Left ventricle myocardium inferior (tissue), 1 donor: ENCODE data around the gene ECEL1. TPM values are rescaled to one million over a fixed set of nuclear protein-coding genes. Genes with fewer than 3 reads are reported as not detected.

ENCODE experiments used
- DNase-seq: peaks from one replicate; pipeline ENCODE4 v3.0.0-alpha.2; 2020
- H3K27ac ChIP-seq: fragments of 200-600 bp; replicated peaks from 2 replicates; pipeline ENCODE4 v1.8.0; 2021
- H3K27me3 ChIP-seq: fragments of 200-600 bp; 2 replicates; pipeline ENCODE4 v1.8.0; 2021; ENCODE audit warnings: low read depth
- H3K36me3 ChIP-seq: fragments of 200-600 bp; 2 replicates; pipeline ENCODE4 v1.8.0; 2021
- H3K4me1 ChIP-seq: fragments of 200-600 bp; 2 replicates; pipeline ENCODE4 v1.8.0; 2021
- H3K4me3 ChIP-seq: fragments of 200-600 bp; 2 replicates; pipeline ENCODE4 v1.8.0; 2021; ENCODE audit warnings: mild to moderate bottlenecking, moderate library complexity
- H3K9me3 ChIP-seq: fragments of 200-600 bp; replicated peaks from 2 replicates; pipeline ENCODE4 v1.8.0; 2021
- CTCF ChIP-seq: fragments of 200-600 bp; IDR thresholded peaks from 2 replicates; pipeline ENCODE4 v1.8.0; 2021; ENCODE audit warnings: antibody characterized with exemption, mild to moderate bottlenecking, borderline replicate concordance
- intact Hi-C: fragments of 100-400 bp; cut with micrococcal nuclease; formaldehyde crosslinking; loops from one replicate; pipeline ENCODE4 v1.11.0; 2022
- total RNA-seq: library from RNA; stranded (reverse); fragmentation: NEBNext Ultra II Directional; extraction: Animal tissue kit (Norgen Biotek cat#: 25700); gene quantifications from one replicate; pipeline ENCODE4 v1.2.1, GENCODE V29; 2021
- donor health status: DM: no; HTN: yes; CAD: no; lungs with severe emphysema.

Gene ECEL1
- total RNA-seq, 1 donor from 2014 or later: not detected

DNA sequence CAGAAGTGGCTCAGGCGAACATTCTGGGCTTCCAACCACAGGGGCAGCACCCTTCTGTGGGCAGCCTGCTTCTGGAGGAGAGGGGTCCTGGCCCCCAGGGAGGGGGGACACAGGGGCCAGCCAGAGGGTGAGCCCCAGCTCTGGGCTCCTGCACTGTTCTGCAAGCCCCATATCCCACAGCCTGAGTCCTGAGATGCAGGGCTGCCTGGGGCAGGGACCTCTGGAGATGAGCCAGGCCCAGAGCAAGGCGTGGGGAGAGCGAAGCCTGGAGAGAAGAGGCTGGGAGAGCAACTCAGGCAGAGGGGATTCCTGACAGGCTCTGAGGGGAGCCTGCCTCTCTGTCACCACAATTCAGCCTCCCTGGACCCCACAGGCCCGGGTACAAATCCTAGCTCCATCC, 19.1 kb upstream of the ECEL1 start:
- DNase-seq: no peak
- intact Hi-C loops: no loop called here
- TF ChIP-seq CTCF: no peak
- H3K4me3 ChIP-seq: no peak overlapping the region
- H3K9me3 ChIP-seq: no peaks in the 10 kb centered on the region
- H3K27me3 ChIP-seq: peaks cover 64% of the 10 kb centered on the region
- peaks cover 23% of the 10 kb centered on the region for H3K4me1 ChIP-seq
- no peak overlapping the region for H3K27ac ChIP-seq
- H3K36me3 ChIP-seq: no peaks in the 10 kb centered on the region

DNA sequence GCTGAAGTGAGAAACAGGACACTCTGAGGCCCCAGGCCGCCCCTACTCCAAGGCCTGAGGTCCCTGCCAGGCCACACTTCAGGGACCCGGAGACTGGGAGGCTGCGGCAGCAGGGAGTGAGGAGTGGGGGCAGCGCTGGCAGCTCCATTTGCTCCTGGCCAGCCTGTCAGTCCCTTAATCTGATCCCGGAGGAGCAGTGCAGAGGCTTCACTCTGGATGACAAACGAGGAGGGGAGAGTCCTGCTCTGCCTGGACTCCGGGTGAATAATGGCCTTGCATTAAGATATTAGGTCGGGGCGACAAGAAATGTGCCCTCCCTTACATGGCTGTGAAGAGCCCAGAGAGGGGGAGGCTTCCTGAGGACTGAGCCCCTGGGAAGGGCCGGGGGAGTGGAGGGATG, 18.2 kb upstream of the ECEL1 start:
- DNase-seq: no peak
- TF ChIP-seq CTCF: no peak
- H3K27me3 ChIP-seq: peaks cover 64% of the 10 kb centered on the region

DNA sequence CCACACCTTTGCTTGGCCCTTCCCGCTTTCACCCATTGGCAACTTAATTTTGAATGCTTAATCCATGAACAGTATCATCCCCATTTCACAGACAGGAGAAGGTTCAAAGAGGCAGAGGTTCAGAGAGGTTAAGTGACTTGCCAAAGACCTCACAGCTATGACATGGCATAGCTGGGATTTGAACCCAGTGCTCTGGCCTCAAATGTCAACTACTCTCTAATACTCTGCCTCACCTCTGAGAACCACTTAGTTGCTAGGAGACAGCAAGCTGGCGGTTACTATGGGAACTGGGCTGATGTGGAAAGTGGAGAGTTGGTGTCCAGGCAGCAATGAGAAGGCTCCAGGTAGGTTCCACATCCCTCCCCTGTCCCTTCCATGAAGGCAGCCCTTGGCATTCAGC, 16.8 kb upstream of the ECEL1 start:
- no peak overlapping the region for H3K4me3 ChIP-seq
- H3K27ac ChIP-seq: no peak overlapping the region
- peaks cover 23% of the 10 kb centered on the region for H3K4me1 ChIP-seq
- no peaks in the 10 kb centered on the region for H3K9me3 ChIP-seq
- intact Hi-C loops: no loop called here
- TF ChIP-seq CTCF: no peak
- no peaks in the 10 kb centered on the region for H3K36me3 ChIP-seq
- H3K27me3 ChIP-seq: peaks cover 69% of the 10 kb centered on the region
- DNase-seq: no peak

More for the DNA sequence above, 18.2 kb upstream of the ECEL1 start:
- Histone ChIP-seq H3K36me3 (no peaks in the 10 kb centered on the region), H3K9me3 (no peaks in the 10 kb centered on the region), H3K4me3 (no peak overlapping the region), H3K4me1 (peaks cover 23% of the 10 kb centered on the region), H3K27ac (no peak overlapping the region)
- intact Hi-C loops: no loop called here

DNA sequence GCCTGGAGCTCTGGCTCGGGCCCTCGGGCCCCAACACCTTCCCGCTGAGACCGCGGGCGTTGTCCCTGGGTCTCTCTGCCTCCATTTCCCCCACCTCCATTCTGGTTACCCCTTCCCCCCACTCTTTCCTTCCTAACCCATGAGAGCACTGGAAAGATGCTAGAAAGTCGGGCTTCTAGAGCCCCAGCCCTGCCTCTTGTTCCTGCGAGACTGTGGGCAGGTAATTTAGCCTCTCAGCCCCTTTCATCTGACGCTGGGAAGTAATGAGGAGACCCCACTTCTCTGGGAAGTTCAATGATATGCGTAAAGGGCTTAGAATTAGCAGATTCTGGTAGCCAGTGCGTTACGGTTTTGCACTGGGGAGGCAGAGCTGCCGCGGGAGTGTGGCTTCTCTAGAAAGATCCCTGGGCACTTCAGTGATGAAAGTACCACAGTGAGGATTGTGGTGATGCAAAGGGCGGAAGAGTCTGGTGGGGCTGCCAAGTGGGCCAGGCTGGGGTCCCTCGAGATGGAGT, 16.2 kb upstream of the ECEL1 start:
- no peak for TF ChIP-seq CTCF
- H3K4me1 ChIP-seq: peaks cover 23% of the 10 kb centered on the region
- H3K4me3 ChIP-seq: peak overlapping the region; percentile 67
- peaks cover 67% of the 10 kb centered on the region for H3K27me3 ChIP-seq
- no peak for DNase-seq
- H3K9me3 ChIP-seq: no peaks in the 10 kb centered on the region
- H3K36me3 ChIP-seq: no peaks in the 10 kb centered on the region
- intact Hi-C loops: no loop called here
- no peak overlapping the region for H3K27ac ChIP-seq

DNA sequence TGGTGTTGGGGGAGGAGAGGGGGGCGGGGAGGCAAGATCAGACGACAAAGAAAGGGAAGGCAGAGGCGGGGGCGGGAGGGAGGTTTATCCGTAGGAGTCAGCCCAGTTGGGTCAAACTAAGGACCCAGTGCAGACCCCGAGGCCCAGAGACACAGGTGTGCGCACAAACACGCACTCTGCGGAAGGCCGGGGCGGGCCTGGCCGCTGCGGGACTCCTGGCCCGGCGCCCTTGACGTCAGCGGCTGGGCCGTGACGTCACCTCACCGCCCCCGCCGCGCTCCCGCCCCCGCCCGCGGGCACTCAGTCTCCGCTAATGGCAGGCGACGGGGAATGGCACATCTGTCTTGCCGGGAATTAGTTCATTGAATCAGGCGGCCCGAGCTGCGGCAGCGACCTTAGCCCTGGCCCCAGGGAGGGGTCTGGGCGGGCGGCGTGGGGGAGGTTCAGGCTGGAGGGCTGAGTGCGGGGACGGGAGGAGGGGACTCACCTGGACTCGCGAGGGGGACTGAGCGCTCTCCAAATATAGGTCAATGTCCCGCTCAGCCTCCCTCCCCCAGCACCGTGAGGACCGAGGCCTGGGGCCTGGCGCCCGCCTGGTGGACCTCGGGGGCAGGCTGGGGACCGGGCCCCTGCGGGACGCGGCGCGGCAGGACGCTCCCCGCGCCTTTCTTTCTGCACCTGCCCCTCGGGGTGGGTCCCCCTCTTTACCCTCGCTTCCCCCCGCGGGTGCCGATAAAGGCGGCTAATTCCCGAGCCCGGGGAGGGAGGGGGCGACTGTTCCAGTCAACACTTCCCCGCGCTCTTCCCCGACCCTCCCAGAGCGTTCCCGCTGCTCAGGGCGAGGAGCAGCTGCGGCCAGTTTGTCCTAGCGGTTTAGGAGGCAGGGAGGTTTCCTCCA, 15.5 kb upstream of the ECEL1 start:
- no peak for DNase-seq
- Histone ChIP-seq H3K4me3 (peak overlapping the region; percentile 67), H3K27ac (no peak overlapping the region), H3K27me3 (peaks cover 60% of the 10 kb centered on the region), H3K4me1 (peaks cover 23% of the 10 kb centered on the region), H3K9me3 (no peaks in the 10 kb centered on the region), H3K36me3 (no peaks in the 10 kb centered on the region)
- TF ChIP-seq CTCF: no peak
- intact Hi-C loops: no loop called here
